GM10266 (cell line): ENCODE measurements around the gene PAPOLB.

Experiments
- DNase-seq: peaks from one replicate; pipeline ENCODE4 v3.0.0; 2012; ENCODE audit errors: extremely low spot score
- CTCF ChIP-seq: IDR thresholded peaks from 2 replicates; pipeline ENCODE4 v1.5.1; 2012; ENCODE audit warnings: mild to moderate bottlenecking, low read depth; ENCODE audit not compliant: control insufficient read depth, insufficient read depth; ENCODE audit errors: missing control alignments

The PAPOLB gene

GRCh38 chr7:4866528-4867496, 5.0 kb upstream of the PAPOLB start:
- TF ChIP-seq CTCF: no peak
- no peak for DNase-seq

DNA sequence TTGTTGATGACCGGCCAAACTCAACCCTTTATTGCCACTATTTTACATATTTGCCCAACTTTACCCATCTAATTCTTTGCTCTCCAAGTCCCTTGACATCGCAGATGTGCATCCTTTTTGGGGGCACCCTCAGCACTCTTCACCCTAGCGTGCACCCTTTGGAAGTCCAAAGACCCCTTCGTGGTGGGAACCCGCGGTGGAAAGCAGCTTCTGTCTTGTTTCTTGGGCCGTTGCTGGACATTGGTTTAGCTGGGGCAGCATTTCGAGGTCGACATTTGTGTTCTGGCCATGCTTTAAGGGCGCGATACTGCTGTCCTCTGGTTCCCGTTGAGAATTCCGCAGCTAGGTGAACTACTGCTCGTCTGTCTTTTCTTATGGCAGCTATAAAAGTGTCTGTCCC, 326 bp upstream of the PAPOLB start:
- DNase-seq: no peak
- no peak for TF ChIP-seq CTCF

GRCh38 chr7:4861227-4861626, 603 bp downstream of the PAPOLB start:
- no peak for TF ChIP-seq CTCF
- no peak for DNase-seq

- no peak for TF ChIP-seq CTCF
- no peak for DNase-seq
Observed at GRCh38 chr7:4857189-4857588, 4.6 kb downstream of the PAPOLB start.

DNA sequence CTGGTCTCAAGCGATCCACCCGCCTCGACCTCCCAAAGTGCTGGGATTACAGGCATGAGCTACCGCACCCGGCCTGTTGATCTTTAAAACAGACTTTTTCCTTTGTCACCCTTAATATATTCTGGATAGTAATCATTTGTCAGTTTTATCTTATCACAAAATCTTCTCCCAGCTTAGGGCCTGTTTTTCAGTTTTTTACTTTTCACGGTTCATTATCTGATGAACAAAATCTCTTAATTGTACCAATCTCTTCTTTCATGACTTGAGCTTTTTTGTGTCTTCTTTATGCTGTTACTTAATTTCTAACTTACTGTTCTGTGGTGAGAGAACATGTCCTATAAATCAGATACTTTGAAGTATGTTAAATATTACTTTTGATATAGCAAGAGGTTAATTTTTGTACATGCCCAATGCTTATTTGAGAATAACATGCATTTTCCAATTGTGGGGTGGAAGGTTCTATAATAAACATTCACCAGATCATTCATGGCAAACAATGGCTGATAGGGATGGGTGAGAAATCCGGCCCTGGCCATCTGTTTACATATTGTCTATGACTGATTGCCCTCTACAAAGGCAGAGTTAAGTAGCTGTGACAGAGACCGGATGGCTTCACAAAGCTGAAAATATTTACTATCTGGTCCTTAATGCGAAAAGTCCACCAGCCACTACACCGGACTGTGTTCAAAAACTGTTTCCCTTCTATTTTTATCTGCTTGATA, 5.3 kb downstream of the PAPOLB start:
- DNase-seq: no peak

DNA sequence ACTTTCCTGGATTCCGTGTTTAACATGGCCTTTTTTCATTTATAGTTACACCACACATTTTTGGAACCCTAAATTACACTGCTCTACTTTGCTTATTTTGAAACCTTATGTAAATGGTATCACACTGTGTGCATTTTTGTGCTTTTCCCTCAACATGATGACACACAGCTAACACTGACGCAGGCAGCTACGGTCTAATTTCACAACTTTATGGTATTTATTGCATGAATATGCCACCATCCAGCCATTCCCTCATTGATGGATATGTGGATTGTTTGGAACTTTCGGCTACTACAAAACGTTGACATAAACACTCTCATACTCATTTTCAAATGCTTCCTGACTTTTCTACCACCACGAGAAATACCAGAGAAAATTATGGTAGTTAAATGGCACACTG, 6.9 kb downstream of the PAPOLB start:
- DNase-seq: no peak
- no peak for TF ChIP-seq CTCF

More for the DNA sequence above, 5.3 kb downstream of the PAPOLB start:
- no peak for TF ChIP-seq CTCF
